ENCODE measurements around the gene SLC12A7.

- TF ChIP-seq CTCF (IDR thresholded peaks at IDR 0.05; ENCODE audit: insufficient read depth, low read depth, low read length) = no peak
- no peak for TF ChIP-seq EZH2 (IDR thresholded peaks at IDR 0.05; ENCODE audit: insufficient read depth, low read length)
These were observed 27.8 kb downstream of the SLC12A7 start for GRCh38 chr5:1083823-1084605.

All from astrocyte (in vitro differentiated cells and primary cell).